Left lung (tissue), 10 donors: ENCODE results near the gene CHRNA4. TPM values are rescaled to one million over a fixed set of nuclear protein-coding genes. Genes with fewer than 3 reads are reported as not detected.

Experiments
- ATAC-seq: fragments of 200-7000 bp; cut with Tn5 transposase; one replicate; pipeline ENCODE4 v1.9.1; 2020; ENCODE audit warnings: moderate library complexity
- DNase-seq, 4 donors: peaks; one replicate each; pipeline ENCODE4 v3.0.0-alpha.2; 2013 to 2020
- H3K27ac ChIP-seq, 2 donors: fragments of 200-600 bp; sonication (generic) in 1 of 2; one replicate each; pipeline versions ENCODE4 v1.5.0 to v1.8.0; 2020 to 2021
- H3K27me3 ChIP-seq, 2 donors: fragments of 200-600 bp; sonication (generic) in 1 of 2; one replicate each; pipeline versions ENCODE4 v1.5.0 to v1.8.0; 2020 to 2021
- H3K36me3 ChIP-seq, 2 donors: fragments of 200-600 bp; sonication (generic) in 1 of 2; one replicate each; pipeline versions ENCODE4 v1.5.0 to v1.8.0; 2020 to 2021
- H3K4me1 ChIP-seq, 2 donors: fragments of 200-600 bp; one replicate each; pipeline ENCODE4 v1.8.0; 2021
- H3K4me3 ChIP-seq, 2 donors: fragments of 200-600 bp; sonication (generic) in 1 of 2; one replicate each; pipeline versions ENCODE4 v1.5.0 to v1.8.0; 2020 to 2021; ENCODE audit warnings: mild to moderate bottlenecking in 1 of 2
- H3K9me3 ChIP-seq, 2 donors: fragments of 200-600 bp; sonication (generic) in 1 of 2; one replicate each; pipeline versions ENCODE4 v1.5.0 to v1.8.0; 2020 to 2021
- CTCF ChIP-seq, 2 donors: fragments of 200-600 bp; sonication (generic) in 1 of 2; IDR thresholded peaks; one replicate each; pipeline versions ENCODE4 v1.5.0 to v1.8.0; 2021; ENCODE audit warnings: antibody characterized with exemption in 2 of 2
- intact Hi-C, 2 donors: fragments of 100-400 bp; cut with DNase I; formaldehyde crosslinking; loops; one replicate each; pipeline versions ENCODE4 v1.11.2 to v1.14.2; 2022
- polyA plus RNA-seq, 6 donors: library from polyadenylated mRNA; unstranded; fragments of 120-200 nt; gene quantifications; one replicate each; pipeline ENCODE4 v1.2.1, GENCODE V29; 2013; ENCODE audit not compliant: insufficient read length in 6 of 6
- total RNA-seq, 2 donors: library from RNA; stranded (reverse); fragmentation: NEBNext Ultra II Directional; extraction: Animal tissue kit (Norgen Biotek cat#: 25700); gene quantifications; one replicate each; pipeline ENCODE4 v1.2.1, GENCODE V29; 2021
- donor health status: DM: no; HTN: yes; CAD: no.
- donor health status: DM: no; HTN: no; CAD: no.

Gene CHRNA4
- total and polyA plus RNA-seq, 8 donors = 0.16 to 1.3 (median 1.00) TPM; not detected in 2

GRCh38 chr20:63350597-63351325 lies 10.4 kb downstream of the CHRNA4 start:
- intact Hi-C loops = no loop called here
- TF ChIP-seq CTCF (IDR thresholded peaks at IDR 0.05) = no peak
- no peak overlapping the region for H3K27ac ChIP-seq
- DNase-seq (peak in 1 of 4 donors; percentile 59), ATAC-seq (no peak)
- no peaks in the 10 kb centered on the region for H3K36me3 ChIP-seq
- peaks cover 0 to 64% of the 10 kb centered on the region in 2 donors for H3K27me3 ChIP-seq
- H3K4me1 ChIP-seq = no peaks in the 10 kb centered on the region
- no peaks in the 10 kb centered on the region for H3K9me3 ChIP-seq
- no peak overlapping the region for H3K4me3 ChIP-seq

- no peaks in the 10 kb centered on the region for H3K36me3 ChIP-seq
- ATAC-seq (no peak), DNase-seq (peak in 1 of 4 donors; percentile 63)
- TF ChIP-seq CTCF (IDR thresholded peaks at IDR 0.05) = no peak
- no peak overlapping the region for H3K4me3 ChIP-seq
- no peaks in the 10 kb centered on the region for H3K4me1 ChIP-seq
- H3K27ac ChIP-seq = no peak overlapping the region
- intact Hi-C loops = no loop called here
- no peaks in the 10 kb centered on the region for H3K9me3 ChIP-seq
- H3K27me3 ChIP-seq = peaks cover 0 to 64% of the 10 kb centered on the region in 2 donors
Measured at GRCh38 chr20:63350196-63350595, 11.0 kb downstream of the CHRNA4 start.

- Histone ChIP-seq H3K9me3 (no peaks in the 10 kb centered on the region), H3K27ac (no peak overlapping the region), H3K4me3 (no peak overlapping the region), H3K4me1 (no peaks in the 10 kb centered on the region), H3K36me3 (no peaks in the 10 kb centered on the region), H3K27me3 (peaks cover 0 to 64% of the 10 kb centered on the region in 2 donors)
- DNase-seq (peak in 1 of 4 donors; percentile 79), ATAC-seq (no peak)
- intact Hi-C loops = no loop called here
- TF ChIP-seq CTCF (IDR thresholded peaks at IDR 0.05) = no peak
Measured at GRCh38 chr20:63349516-63349895, 11.6 kb downstream of the CHRNA4 start.

DNA sequence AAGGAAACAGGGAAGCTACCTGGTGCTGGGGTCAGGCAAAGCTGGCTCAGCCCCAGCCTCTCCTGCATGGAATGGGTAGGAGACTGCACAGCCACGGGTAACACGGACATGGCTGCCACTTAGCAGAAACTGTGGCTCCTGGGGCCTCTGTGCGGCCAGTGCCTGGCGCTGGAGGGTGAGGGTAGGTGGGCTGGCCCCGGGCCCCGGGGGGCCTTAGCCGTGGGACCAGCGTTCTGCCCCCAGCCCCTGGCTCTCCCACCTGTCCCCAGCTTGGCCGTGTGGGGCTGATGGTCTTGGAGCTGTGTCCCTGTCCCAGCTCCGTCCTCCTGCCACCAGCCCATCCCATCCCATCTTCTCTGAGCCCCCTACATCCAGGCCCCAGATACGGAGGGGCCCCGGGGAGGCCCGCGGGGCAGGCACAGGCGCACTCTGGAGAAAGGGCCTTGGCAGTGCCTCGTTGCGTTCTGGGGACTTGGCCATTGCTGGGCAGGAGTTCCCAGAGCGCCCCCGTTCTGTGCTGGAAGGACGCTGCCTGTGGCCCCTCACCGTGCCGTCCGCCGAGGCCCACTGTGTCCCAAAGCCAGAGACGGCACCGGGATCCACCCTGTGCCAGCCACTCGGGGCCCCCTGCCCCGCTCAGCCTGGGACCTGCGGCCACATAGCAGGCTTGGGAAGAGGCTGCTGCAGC lies 12.2 kb downstream of the CHRNA4 start:
- no peaks in the 10 kb centered on the region for H3K9me3 ChIP-seq
- no peak overlapping the region for H3K4me3 ChIP-seq
- H3K36me3 ChIP-seq = no peaks in the 10 kb centered on the region
- peaks cover 0 to 69% of the 10 kb centered on the region in 2 donors for H3K27me3 ChIP-seq
- ATAC-seq (no peak), DNase-seq (peak in 1 of 4 donors; percentile 72)
- no peaks in the 10 kb centered on the region for H3K4me1 ChIP-seq
- intact Hi-C loops = no loop called here
- no peak overlapping the region for H3K27ac ChIP-seq
- TF ChIP-seq CTCF (IDR thresholded peaks at IDR 0.05) = no peak
